Nucleus accumbens (tissue), 56 donors: ENCODE data around the gene SOX2.
A peak's percentile ranks its signal among the peaks of the same experiment; 100 is the strongest.
"Not testable (repeated sequence)": the region's sequence is repeated elsewhere in the genome, so short reads cannot be mapped to it uniquely, and the experiment has no call there.

ENCODE experiments used
- DNase-seq, 56 donors: peaks; one replicate each; lab custom pipeline; 2025; lab: John Stamatoyannopoulos, UW

Gene SOX2

GRCh38 chr3:181739628-181740027 lies 27.9 kb downstream of the SOX2 start:
- DNase-seq: peak in 6 of 56 donors; percentile 5 to 72 (median 22)

GRCh38 chr3:181741417-181741816 lies 29.7 kb downstream of the SOX2 start:
- no peak for DNase-seq

- peak in 50 of 56 donors; percentile 24 to 86 (median 63) for DNase-seq
Observed at GRCh38 chr3:181752202-181752671, 40.5 kb downstream of the SOX2 start.

GRCh38 chr3:181753391-181753790 lies 41.7 kb downstream of the SOX2 start:
- DNase-seq: peak in 1 of 56 donors; percentile 13

- no peak for DNase-seq
Observed at GRCh38 chr3:181755959-181756358, 44.2 kb downstream of the SOX2 start.

GRCh38 chr3:181756645-181757297 lies 45.0 kb downstream of the SOX2 start:
- DNase-seq: peak in 12 of 56 donors; percentile 2 to 34 (median 15)

GRCh38 chr3:181757694-181758306 lies 46.1 kb downstream of the SOX2 start:
- no peak for DNase-seq

GRCh38 chr3:181761906-181762305 lies 50.2 kb downstream of the SOX2 start:
- no peak for DNase-seq

- not testable (repeated sequence) for DNase-seq
Observed at GRCh38 chr3:181764033-181764432, 52.3 kb downstream of the SOX2 start.
